NCI-H2029 (cell line): Measurements from ENCODE around the gene ATN1.

Experiments
- DNase-seq: peaks from one replicate; lab custom pipeline; 2025; lab: John Stamatoyannopoulos, UW

The ATN1 gene

DNA sequence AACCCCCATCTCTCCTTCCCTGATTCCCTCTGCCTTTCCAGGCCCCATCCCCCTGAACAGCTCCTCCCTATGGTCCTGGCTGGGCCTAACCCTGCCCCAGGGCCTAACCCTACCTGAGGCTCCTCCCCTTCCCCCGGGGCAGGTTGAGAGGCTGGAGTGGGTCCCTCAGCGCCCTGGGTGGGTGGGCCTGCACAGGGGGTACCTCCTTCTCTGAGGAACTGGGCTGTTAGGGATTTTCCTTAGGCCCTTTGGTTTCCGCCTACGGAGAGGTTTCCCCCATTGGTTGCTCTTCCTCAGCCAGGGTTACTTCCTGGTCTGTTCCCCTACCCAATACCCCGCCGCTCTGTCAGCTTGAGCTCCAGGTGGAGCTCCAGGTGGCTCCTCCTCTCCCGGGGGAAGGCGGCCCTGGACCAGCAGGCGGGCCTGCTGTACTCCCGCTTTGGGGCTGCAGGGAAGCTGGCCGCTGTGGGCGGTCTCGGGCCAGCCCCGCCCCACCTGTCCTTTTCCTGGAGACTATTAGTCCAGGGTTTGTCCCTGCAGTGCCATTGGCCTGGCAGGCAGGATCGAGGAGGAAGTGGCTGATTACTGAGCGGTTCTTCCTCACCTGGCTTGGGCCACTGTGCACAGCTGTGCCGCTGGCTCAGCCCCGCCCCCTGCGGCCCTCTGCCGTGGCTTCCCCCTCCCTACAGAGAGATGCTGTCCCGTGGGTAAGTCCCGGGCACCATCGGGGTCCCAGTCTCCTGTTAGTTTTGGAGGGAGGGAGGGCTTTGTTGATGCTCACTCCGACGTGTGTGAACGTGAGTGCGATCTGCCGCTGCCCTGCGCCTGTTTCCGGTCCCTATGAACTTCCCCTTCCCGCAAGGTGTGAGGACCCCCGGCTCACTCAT is 18.5 kb downstream of the ATN1 start:
- DNase-seq = peak; percentile 98

- DNase-seq = no peak
These were observed 19.2 kb downstream of the ATN1 start for GRCh38 chr12:6946920-6947374.

- DNase-seq = no peak
These were observed 19.9 kb downstream of the ATN1 start for GRCh38 chr12:6947615-6948014.

- DNase-seq = no peak
These were observed 21.3 kb downstream of the ATN1 start for GRCh38 chr12:6948873-6949594.

DNA sequence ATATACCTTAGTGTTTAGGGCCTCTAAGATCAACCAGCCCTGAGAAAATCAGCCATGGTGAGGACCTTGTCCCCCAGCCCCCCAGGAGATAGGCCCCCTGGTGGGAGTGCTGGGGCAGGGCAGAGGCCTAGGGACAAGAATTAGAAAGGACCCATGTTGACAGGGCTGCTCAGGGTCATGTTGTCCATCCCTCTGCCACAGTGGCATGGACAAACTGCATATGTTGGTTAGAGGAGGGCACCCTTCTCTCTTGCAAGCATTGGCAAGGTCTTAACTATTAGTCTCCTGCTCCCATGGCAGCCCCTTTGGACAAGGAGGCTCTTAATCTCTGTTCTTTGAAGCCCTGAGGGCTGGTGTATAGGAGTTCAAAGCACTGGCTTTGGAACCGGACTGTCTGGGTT is 22.6 kb downstream of the ATN1 start:
- DNase-seq = no peak

DNA sequence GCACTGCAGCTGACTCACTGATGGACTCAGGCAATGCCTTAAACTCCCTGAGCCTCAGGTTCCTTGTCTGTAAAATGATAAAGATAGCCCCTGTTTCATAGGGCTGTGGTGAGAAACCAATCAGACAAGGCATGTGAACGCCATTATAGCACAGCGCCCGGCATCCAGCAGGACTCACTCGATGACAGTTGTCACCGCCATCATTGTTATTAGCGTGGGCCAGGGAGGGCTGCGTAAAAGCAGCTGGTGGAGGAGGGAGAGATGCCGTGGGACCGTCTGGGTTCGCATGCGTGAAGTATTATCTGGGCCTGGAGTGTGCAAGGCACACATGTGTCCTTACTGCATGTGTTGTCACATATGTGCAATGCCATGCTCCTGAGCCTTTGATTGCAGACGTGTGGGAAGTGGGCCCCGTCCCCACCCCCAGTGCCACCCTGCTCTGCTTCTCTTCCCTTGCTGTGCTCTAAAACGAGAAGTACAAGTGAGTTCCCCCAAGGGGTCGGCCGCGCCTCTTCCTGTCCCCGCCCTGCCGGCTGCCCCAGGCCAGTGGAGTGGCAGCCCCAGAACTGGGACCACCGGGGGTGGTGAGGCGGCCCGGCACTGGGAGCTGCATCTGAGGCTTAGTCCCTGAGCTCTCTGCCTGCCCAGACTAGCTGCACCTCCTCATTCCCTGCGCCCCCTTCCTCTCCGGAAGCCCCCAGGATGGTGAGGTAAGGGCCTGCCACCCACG is 23.2 kb downstream of the ATN1 start, which contains the start of gene PTPN6:
Gene PTPN6 (plus strand): TSS at position 546 of the 730 bp plus-strand sequence. CDS start 157 bp downstream, at position 703.
- no peak for DNase-seq

- no peak for DNase-seq
These were observed 23.9 kb downstream of the ATN1 start for GRCh38 chr12:6951551-6952120.

GRCh38 chr12:6952121-6952862 is 24.5 kb downstream of the ATN1 start:
- DNase-seq = no peak

GRCh38 chr12:6952863-6953441 is 25.2 kb downstream of the ATN1 start:
- no peak for DNase-seq

GRCh38 chr12:6953442-6954315 is 25.9 kb downstream of the ATN1 start:
- DNase-seq = no peak

DNA sequence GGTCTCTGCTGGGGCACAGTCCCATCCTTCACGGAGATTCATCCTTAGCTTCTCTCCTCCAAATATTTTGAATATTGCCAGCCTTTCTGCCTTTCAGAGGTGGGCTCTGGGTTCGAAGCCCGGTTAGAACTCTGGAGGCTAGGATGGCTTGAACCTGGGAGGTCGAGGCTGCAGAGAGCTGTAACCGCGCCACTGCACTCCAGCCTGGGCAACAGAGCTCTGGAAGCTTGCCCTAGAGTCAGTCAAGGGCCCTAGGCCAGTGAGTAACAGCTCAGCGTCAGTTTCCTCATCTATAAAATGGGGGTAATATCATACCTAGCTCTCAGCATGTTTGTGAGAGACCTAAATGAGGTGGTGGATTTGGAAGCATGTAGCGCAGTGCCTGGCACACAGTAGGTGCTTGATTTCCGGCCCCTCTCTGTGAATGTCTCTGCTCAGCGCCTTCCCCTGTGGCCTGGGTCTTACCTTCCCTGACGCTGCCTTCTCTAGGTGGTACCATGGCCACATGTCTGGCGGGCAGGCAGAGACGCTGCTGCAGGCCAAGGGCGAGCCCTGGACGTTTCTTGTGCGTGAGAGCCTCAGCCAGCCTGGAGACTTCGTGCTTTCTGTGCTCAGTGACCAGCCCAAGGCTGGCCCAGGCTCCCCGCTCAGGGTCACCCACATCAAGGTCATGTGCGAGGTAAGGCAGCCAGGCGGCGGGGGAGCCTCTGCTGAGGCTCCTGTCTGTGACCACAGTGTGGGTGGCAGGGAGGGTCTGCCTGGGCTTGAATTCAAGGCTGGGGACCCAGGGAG is 26.8 kb downstream of the ATN1 start:
- DNase-seq = no peak

GRCh38 chr12:6955108-6956020 is 27.6 kb downstream of the ATN1 start:
- no peak for DNase-seq

DNA sequence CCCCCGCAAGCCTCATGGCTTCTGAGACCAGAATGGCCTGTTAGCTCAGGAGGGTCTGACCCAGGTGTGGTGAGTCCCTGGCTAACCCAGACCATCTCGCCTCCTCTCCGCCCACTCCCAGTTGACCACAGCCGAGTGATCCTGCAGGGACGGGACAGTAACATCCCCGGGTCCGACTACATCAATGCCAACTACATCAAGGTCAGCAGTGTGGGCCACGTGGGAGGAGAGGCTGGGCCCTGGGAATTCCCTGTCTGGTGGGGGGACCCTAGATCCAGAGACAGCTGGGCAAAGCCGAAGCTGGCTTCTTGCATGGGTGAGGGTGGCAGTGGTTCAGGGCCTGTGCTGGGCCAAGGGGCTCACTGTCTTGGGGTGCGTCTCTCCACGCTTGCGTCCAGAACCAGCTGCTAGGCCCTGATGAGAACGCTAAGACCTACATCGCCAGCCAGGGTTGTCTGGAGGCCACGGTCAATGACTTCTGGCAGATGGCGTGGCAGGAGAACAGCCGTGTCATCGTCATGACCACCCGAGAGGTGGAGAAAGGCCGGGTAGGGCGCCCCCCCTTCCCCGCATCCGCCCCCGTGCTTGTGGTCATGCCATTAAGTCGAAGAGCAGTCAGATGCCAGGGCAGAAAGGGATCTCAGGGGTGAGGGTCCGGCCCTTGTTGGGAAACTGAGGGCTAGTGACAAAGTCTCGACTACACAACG is 28.4 kb downstream of the ATN1 start:
- DNase-seq = no peak

DNA sequence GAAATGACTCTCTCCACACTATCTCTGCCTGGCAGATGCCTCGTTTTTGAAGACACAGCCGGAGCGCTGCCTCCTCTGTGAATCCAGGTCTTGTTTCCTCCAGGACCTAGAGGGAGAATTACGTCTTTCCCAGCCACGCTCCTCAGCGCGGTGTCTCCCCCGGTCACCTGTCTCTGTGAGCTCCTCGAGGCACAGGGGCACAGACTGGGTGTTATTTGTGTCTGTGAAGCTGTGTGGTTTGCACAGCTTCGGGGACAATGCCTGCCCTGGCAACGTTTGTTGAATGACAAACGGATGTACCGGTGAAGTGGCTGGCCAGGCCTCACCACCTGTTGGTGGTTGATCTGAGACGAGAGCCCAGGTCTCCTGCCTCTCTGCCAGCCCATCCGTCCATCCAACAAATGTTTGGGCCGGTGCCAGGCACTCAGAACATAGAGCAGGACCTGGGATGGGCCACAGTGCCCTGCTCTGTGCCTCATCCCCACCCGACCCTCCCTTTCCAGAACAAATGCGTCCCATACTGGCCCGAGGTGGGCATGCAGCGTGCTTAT is 29.5 kb downstream of the ATN1 start:
- DNase-seq = no peak

GRCh38 chr12:6957741-6958608 is 30.2 kb downstream of the ATN1 start:
- no peak for DNase-seq

DNA sequence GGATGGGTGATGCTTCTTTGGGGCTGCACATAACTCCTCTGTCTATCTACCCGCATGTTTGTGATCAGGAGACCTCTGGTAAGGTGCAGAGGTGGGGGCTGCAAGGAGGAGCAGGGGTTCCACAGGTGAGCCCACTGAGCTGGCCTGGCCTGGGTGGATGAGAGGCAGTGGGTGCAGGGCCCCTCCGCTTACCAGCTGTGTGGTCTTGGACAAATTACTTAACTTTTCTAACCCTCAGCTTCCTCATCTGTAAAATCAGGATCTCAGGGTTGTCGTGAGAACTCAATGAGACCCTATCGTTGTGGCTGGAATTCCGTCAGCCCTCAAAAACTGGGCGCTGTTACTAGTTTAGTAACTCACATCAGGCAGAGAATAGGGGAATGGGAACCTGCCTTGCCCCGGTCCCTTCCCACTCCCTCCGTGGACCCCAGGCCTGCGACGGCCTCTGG is 30.9 kb downstream of the ATN1 start:
- DNase-seq = no peak
